RPMI8226 (cell line): ENCODE measurements around the gene SP6.

ENCODE experiments used
- DNase-seq: peaks from one replicate; pipeline ENCODE4 v3.0.0-alpha.2; 2015

The SP6 gene

GRCh38 chr17:47879028-47879585 lies 28.1 kb upstream of the SP6 start:
- DNase-seq: no peak

GRCh38 chr17:47878203-47879027 lies 27.5 kb upstream of the SP6 start:
- no peak for DNase-seq

- DNase-seq: no peak
Measured at GRCh38 chr17:47877368-47878034, 26.5 kb upstream of the SP6 start.

- DNase-seq: no peak
Measured at GRCh38 chr17:47875011-47875985, 24.3 kb upstream of the SP6 start.

- DNase-seq: no peak
Measured at GRCh38 chr17:47873200-47874090, 22.5 kb upstream of the SP6 start.

GRCh38 chr17:47872651-47873161 lies 21.7 kb upstream of the SP6 start:
- no peak for DNase-seq

- no peak for DNase-seq
Measured at GRCh38 chr17:47872019-47872650, 21.2 kb upstream of the SP6 start.

GRCh38 chr17:47871048-47871447 lies 20.1 kb upstream of the SP6 start:
- no peak for DNase-seq

- DNase-seq: no peak
Measured at GRCh38 chr17:47870056-47870455, 19.1 kb upstream of the SP6 start.

GRCh38 chr17:47869114-47869513 lies 18.2 kb upstream of the SP6 start:
- no peak for DNase-seq

GRCh38 chr17:47867813-47868533 lies 17.0 kb upstream of the SP6 start:
- DNase-seq: no peak

- DNase-seq: no peak
Measured at GRCh38 chr17:47866941-47867340, 16.0 kb upstream of the SP6 start.

GRCh38 chr17:47864791-47865216 lies 13.8 kb upstream of the SP6 start:
- peak; percentile 39 for DNase-seq

- no peak for DNase-seq
Measured at GRCh38 chr17:47862621-47863440, 11.9 kb upstream of the SP6 start.

- no peak for DNase-seq
Measured at GRCh38 chr17:47860386-47860785, 9.4 kb upstream of the SP6 start.

- DNase-seq: no peak
Measured at GRCh38 chr17:47857551-47858455, 6.8 kb upstream of the SP6 start.

GRCh38 chr17:47856830-47857229 lies 5.9 kb upstream of the SP6 start:
- DNase-seq: no peak

GRCh38 chr17:47855737-47856136 lies 4.8 kb upstream of the SP6 start:
- DNase-seq: no peak
